ENCODE data around the gene RETREG1.

The RETREG1 gene

GRCh38 chr5:16467363-16468219, 149.2 kb downstream of the RETREG1 start:
- ATAC-seq (ENCODE audit: insufficient read depth, low read depth) (no peak), DNase-seq (no peak)
- Histone ChIP-seq H4K20me1 (ENCODE audit: insufficient read depth, low read length) (peaks cover 21% of the 10 kb centered on the region), H3K4me3 (ENCODE audit: low read depth in 1 of 2, low read length in 2 of 2) (peak overlapping the region in 1 of 2 experiments; percentile 72; a peak in 1 of 4 replicates), H3K79me2 (ENCODE audit: insufficient read depth, low read length) (peaks cover 50% of the 10 kb centered on the region), H3K4me1 (ENCODE audit: insufficient read depth, low read length) (peaks cover 42% of the 10 kb centered on the region), H3K27ac (ENCODE audit: low read length) (no peak overlapping the region; the same call in 1 of the 2 replicates), H2AFZ (ENCODE audit: low read depth, low read length) (no peak overlapping the region), H3K36me3 (ENCODE audit: insufficient read depth, low read length) (peaks cover 22% of the 10 kb centered on the region), H3K27me3 (ENCODE audit: insufficient read depth, low read length, poor library complexity) (no peaks in the 10 kb centered on the region), H3K9me3 (ENCODE audit: insufficient read depth, low read length, severe bottlenecking) (no peaks in the 10 kb centered on the region), H3K4me2 (ENCODE audit: insufficient read depth, low read length) (peak overlapping the region; percentile 93), H3K9ac (ENCODE audit: low read depth, low read length) (peak overlapping the region; percentile 3; the same call in 1 of the 2 replicates)
- TF ChIP-seq EZH2 (IDR thresholded peaks at IDR 0.05; ENCODE audit: borderline replicate concordance, low read depth, low read length, severe bottlenecking) = no peak
- TF ChIP-seq CTCF (IDR thresholded peaks at IDR 0.05; ENCODE audit: borderline replicate concordance, extremely low read depth, low read length, poor library complexity, severe bottlenecking) = no peak

GRCh38 chr5:16465544-16466432, 151.0 kb downstream of the RETREG1 start, which contains the start of gene ZNF622:
ZNF622 (minus strand) TSS chr5:16465800; CDS start chr5:16465665, 135 bp downstream.
- Histone ChIP-seq H3K36me3 (ENCODE audit: insufficient read depth, low read length) (peaks cover 40% of the 10 kb centered on the region), H3K27ac (ENCODE audit: low read length) (peak within 1 kb of the TSS; percentile 89), H3K27me3 (ENCODE audit: insufficient read depth, low read length, poor library complexity) (no peaks in the 10 kb centered on the region), H2AFZ (ENCODE audit: low read depth, low read length) (peak within 1 kb of the TSS; percentile 90), H3K9ac (ENCODE audit: low read depth, low read length) (peak within 1 kb of the TSS; percentile 81), H3K4me3 (ENCODE audit: low read depth in 1 of 2, low read length in 2 of 2) (peak within 1 kb of the TSS; percentile 72 to 88), H3K4me2 (ENCODE audit: insufficient read depth, low read length) (peak within 1 kb of the TSS; percentile 93), H3K79me2 (ENCODE audit: insufficient read depth, low read length) (peaks cover 65% of the 10 kb centered on the region), H3K4me1 (ENCODE audit: insufficient read depth, low read length) (peaks cover 59% of the 10 kb centered on the region), H4K20me1 (ENCODE audit: insufficient read depth, low read length) (peaks cover 34% of the 10 kb centered on the region), H3K9me3 (ENCODE audit: insufficient read depth, low read length, severe bottlenecking) (no peaks in the 10 kb centered on the region)
- ATAC-seq (ENCODE audit: insufficient read depth, low read depth) (peak; percentile 93), DNase-seq (peak; percentile 91)
- TF ChIP-seq EZH2 (IDR thresholded peaks at IDR 0.05; ENCODE audit: borderline replicate concordance, low read depth, low read length, severe bottlenecking) (no peak), CTCF (IDR thresholded peaks at IDR 0.05; ENCODE audit: borderline replicate concordance, extremely low read depth, low read length, poor library complexity, severe bottlenecking) (no peak)

GRCh38 chr5:16464664-16465543, 151.9 kb downstream of the RETREG1 start:
- peak overlapping the region; percentile 89 for H3K27ac ChIP-seq (ENCODE audit: low read length)
- ATAC-seq (ENCODE audit: insufficient read depth, low read depth) = no peak

More at GRCh38 chr5:16464664-16465543, 151.9 kb downstream of the RETREG1 start:
- peak overlapping the region; percentile 81 for H3K9ac ChIP-seq (ENCODE audit: low read depth, low read length)
- H3K4me3 ChIP-seq (ENCODE audit: low read depth in 1 of 2, low read length in 2 of 2) = peak overlapping the region; percentile 72 to 88
- TF ChIP-seq EZH2 (IDR thresholded peaks at IDR 0.05; ENCODE audit: borderline replicate concordance, low read depth, low read length, severe bottlenecking) (no peak), CTCF (IDR thresholded peaks at IDR 0.05; ENCODE audit: borderline replicate concordance, extremely low read depth, low read length, poor library complexity, severe bottlenecking) (peak; percentile 6)
- no peak for DNase-seq
- peak overlapping the region; percentile 90 for H2AFZ ChIP-seq (ENCODE audit: low read depth, low read length)
- no peaks in the 10 kb centered on the region for H3K27me3 ChIP-seq (ENCODE audit: insufficient read depth, low read length, poor library complexity)
- peaks cover 34% of the 10 kb centered on the region for H4K20me1 ChIP-seq (ENCODE audit: insufficient read depth, low read length)
- peaks cover 49% of the 10 kb centered on the region for H3K36me3 ChIP-seq (ENCODE audit: insufficient read depth, low read length)
- peaks cover 73% of the 10 kb centered on the region for H3K79me2 ChIP-seq (ENCODE audit: insufficient read depth, low read length)
- no peaks in the 10 kb centered on the region for H3K9me3 ChIP-seq (ENCODE audit: insufficient read depth, low read length, severe bottlenecking)
- peaks cover 62% of the 10 kb centered on the region for H3K4me1 ChIP-seq (ENCODE audit: insufficient read depth, low read length)
- peak overlapping the region; percentile 93 for H3K4me2 ChIP-seq (ENCODE audit: insufficient read depth, low read length)
